ENCODE results near the gene NHLRC4. TPM values are rescaled to one million over a fixed set of nuclear protein-coding genes. Genes with fewer than 3 reads are reported as not detected.

NHLRC4 gene
- total and polyA plus RNA-seq, 2 donors (not counting 1 experiment from before 2014, with no cell fraction given) = 2.2 to 4.2 TPM

- no peaks in the 10 kb centered on the region for H4K20me1 ChIP-seq (ENCODE audit: control insufficient read depth, insufficient read depth, low read length, poor library complexity, severe bottlenecking)
- H3K36me3 ChIP-seq (replicated peaks in 1 of 2; ENCODE audit: control extremely low read depth in 1 of 2, control insufficient read depth in 1 of 2, extremely low read depth in 1 of 2, insufficient read depth in 2 of 2, low read length in 1 of 2) = peaks cover 0 to 4% of the 10 kb centered on the region in 2 experiments
- WGBS (ENCODE audit: insufficient coverage) = 92% methylated on average over 31 of the region's 32 CpGs
- Mint-ChIP-seq H3K9me3 (ENCODE audit: insufficient read depth) (no peaks in the 10 kb centered on the region), H3K4me1 (no peaks in the 10 kb centered on the region), H3K27me3 (peaks cover 4% of the 10 kb centered on the region), H3K4me3 (no peak overlapping the region), H3K27ac (no peak overlapping the region)
- POLR2A ChIA-PET = no interaction called here
- ATAC-seq (ENCODE audit: low read depth) (no peak), DNase-seq (no peak)
- peaks cover 0 to 7% (median 0%) of the 10 kb centered on the region in 3 donors for H3K9me3 ChIP-seq (ENCODE audit: control extremely low read depth in 1 of 3, control insufficient read depth in 2 of 3, insufficient read depth in 1 of 3, low read length in 2 of 3)
- H3K79me2 ChIP-seq (ENCODE audit: control insufficient read depth, insufficient read depth, low read length) = no peaks in the 10 kb centered on the region
- H2AFZ ChIP-seq (ENCODE audit: insufficient read depth, low read depth, low read length, poor library complexity, severe bottlenecking) = no peak overlapping the region
- H3K4me1 ChIP-seq (ENCODE audit: control insufficient read depth in 2 of 2, insufficient read depth in 2 of 2, low read length in 2 of 2) = peaks cover 3 to 6% of the 10 kb centered on the region in 2 donors
- peaks cover 0 to 29% (median 9%) of the 10 kb centered on the region in 4 experiments for H3K27me3 ChIP-seq (replicated peaks in 1 of 4; ENCODE audit: control extremely low read depth in 1 of 4, control insufficient read depth in 3 of 4, insufficient read depth in 4 of 4, low read length in 3 of 4)
- CTCF ChIA-PET = no interaction called here
- H3K4me3 ChIP-seq (ENCODE audit: control extremely low read depth in 1 of 5, extremely low read depth in 1 of 5, insufficient read depth in 1 of 5, low read depth in 2 of 5, low read length in 4 of 5) = no peak overlapping the region
- intact Hi-C loops (cut with micrococcal nuclease) = no loop called here
- no peak overlapping the region for H3K4me2 ChIP-seq (replicated peaks; ENCODE audit: low read depth, low read length, poor library complexity, severe bottlenecking)
- no peak overlapping the region for H3K9ac ChIP-seq (ENCODE audit: low read length)
- TF ChIP-seq EZH2 (IDR thresholded peaks at IDR 0.05; ENCODE audit: borderline replicate concordance, insufficient read depth, low read depth, low read length, poor library complexity, severe bottlenecking) (no peak), CTCF (IDR thresholded peaks at IDR 0.05) (no peak)
- no peak overlapping the region for H3K27ac ChIP-seq (ENCODE audit: low read length in 2 of 2)
Observed at GRCh38 chr16:556474-557173, 10.2 kb upstream of the NHLRC4 start.

GRCh38 chr16:557463-558297 lies 9.1 kb upstream of the NHLRC4 start:
- Mint-ChIP-seq H3K4me1 (peaks cover 2% of the 10 kb centered on the region), H3K4me3 (no peak overlapping the region), H3K27ac (no peak overlapping the region), H3K9me3 (ENCODE audit: insufficient read depth) (no peaks in the 10 kb centered on the region), H3K27me3 (peaks cover 10% of the 10 kb centered on the region)
- Histone ChIP-seq H3K4me1 (ENCODE audit: control insufficient read depth in 2 of 2, insufficient read depth in 2 of 2, low read length in 2 of 2) (peaks cover 3 to 6% of the 10 kb centered on the region in 2 donors), H3K4me3 (ENCODE audit: control extremely low read depth in 1 of 5, extremely low read depth in 1 of 5, insufficient read depth in 1 of 5, low read depth in 2 of 5, low read length in 4 of 5) (no peak overlapping the region), H3K9me3 (ENCODE audit: control extremely low read depth in 1 of 3, control insufficient read depth in 2 of 3, insufficient read depth in 1 of 3, low read length in 2 of 3) (peaks cover 0 to 7% (median 0%) of the 10 kb centered on the region in 3 donors), H3K9ac (ENCODE audit: low read length) (no peak overlapping the region), H3K27ac (ENCODE audit: low read length in 2 of 2) (no peak overlapping the region), H3K4me2 (replicated peaks; ENCODE audit: low read depth, low read length, poor library complexity, severe bottlenecking) (no peak overlapping the region), H3K27me3 (replicated peaks in 1 of 4; ENCODE audit: control extremely low read depth in 1 of 4, control insufficient read depth in 3 of 4, insufficient read depth in 4 of 4, low read length in 3 of 4) (peaks cover 0 to 34% (median 10%) of the 10 kb centered on the region in 4 experiments), H4K20me1 (ENCODE audit: control insufficient read depth, insufficient read depth, low read length, poor library complexity, severe bottlenecking) (no peaks in the 10 kb centered on the region), H2AFZ (ENCODE audit: insufficient read depth, low read depth, low read length, poor library complexity, severe bottlenecking) (no peak overlapping the region), H3K36me3 (replicated peaks in 1 of 2; ENCODE audit: control extremely low read depth in 1 of 2, control insufficient read depth in 1 of 2, extremely low read depth in 1 of 2, insufficient read depth in 2 of 2, low read length in 1 of 2) (peaks cover 0 to 2% of the 10 kb centered on the region in 2 experiments), H3K79me2 (ENCODE audit: control insufficient read depth, insufficient read depth, low read length) (no peaks in the 10 kb centered on the region)
- DNase-seq (no peak), ATAC-seq (ENCODE audit: low read depth) (no peak)
- WGBS (ENCODE audit: insufficient coverage) = 67% methylated on average over 23 of the region's 23 CpGs
- CTCF ChIA-PET = no interaction called here
- POLR2A ChIA-PET = no interaction called here
- intact Hi-C loops (cut with micrococcal nuclease) = no loop called here
- TF ChIP-seq CTCF (IDR thresholded peaks at IDR 0.05) (no peak), EZH2 (IDR thresholded peaks at IDR 0.05; ENCODE audit: borderline replicate concordance, insufficient read depth, low read depth, low read length, poor library complexity, severe bottlenecking) (no peak)
